ENCODE results near the gene CRABP1. TPM values are rescaled to one million over a fixed set of nuclear protein-coding genes. Genes with fewer than 3 reads are reported as not detected.

CRABP1 gene
- total RNA-seq, 3 donors from 2014 or later (not counting 1 experiment from before 2014, with no cell fraction given) = not detected

GRCh38 chr15:78321786-78322185 is 18.4 kb upstream of the CRABP1 start:
- Mint-ChIP-seq H3K27me3 (ENCODE audit: low read depth in 2 of 2) (peaks cover 0 to 8% of the 10 kb centered on the region in 2 donors), H3K4me1 (no peaks in the 10 kb centered on the region)
- no peak for ATAC-seq

GRCh38 chr15:78322243-78322642 is 17.9 kb upstream of the CRABP1 start:
- H3K27me3 ChIP-seq (ENCODE audit: control insufficient read depth, insufficient read depth, low read length) = no peaks in the 10 kb centered on the region
- no peaks in the 10 kb centered on the region for H3K36me3 Mint-ChIP-seq
- no peak overlapping the region for H3K27ac Mint-ChIP-seq
- no peaks in the 10 kb centered on the region for H3K36me3 ChIP-seq (ENCODE audit: control insufficient read depth, insufficient read depth, low read length)
- peaks cover 0 to 8% of the 10 kb centered on the region in 2 donors for H3K27me3 Mint-ChIP-seq (ENCODE audit: low read depth in 2 of 2)
- no peak for TF ChIP-seq CTCF (IDR thresholded peaks at IDR 0.05)
- no peak overlapping the region for H3K4me3 Mint-ChIP-seq
- H3K9me3 Mint-ChIP-seq = no peaks in the 10 kb centered on the region
- no peaks in the 10 kb centered on the region for H3K9me3 ChIP-seq (ENCODE audit: control insufficient read depth, insufficient read depth, low read length)
- DNase-seq (no peak), ATAC-seq (no peak)
- H3K4me1 Mint-ChIP-seq = no peaks in the 10 kb centered on the region
- H3K4me3 ChIP-seq (ENCODE audit: low read length) = no peak overlapping the region
- H3K4me1 ChIP-seq (ENCODE audit: control insufficient read depth, insufficient read depth, low read length) = no peaks in the 10 kb centered on the region
- H3K27ac ChIP-seq (ENCODE audit: low read length) = no peak overlapping the region
- intact Hi-C loops (cut with micrococcal nuclease) = no loop called here
- WGBS (ENCODE audit: insufficient coverage) = 84% methylated on average over 15 of the region's 15 CpGs

More at GRCh38 chr15:78321786-78322185, 18.4 kb upstream of the CRABP1 start:
- TF ChIP-seq CTCF (IDR thresholded peaks at IDR 0.05) = no peak
- H3K27ac Mint-ChIP-seq = no peak overlapping the region
- DNase-seq = no peak
- H3K9me3 Mint-ChIP-seq = no peaks in the 10 kb centered on the region
- no peaks in the 10 kb centered on the region for H3K36me3 Mint-ChIP-seq
- 88% methylated on average over 4 of the region's 4 CpGs for WGBS (ENCODE audit: insufficient coverage)
- no peaks in the 10 kb centered on the region for H3K36me3 ChIP-seq (ENCODE audit: control insufficient read depth, insufficient read depth, low read length)
- H3K4me3 ChIP-seq (ENCODE audit: low read length) = no peak overlapping the region
- H3K9me3 ChIP-seq (ENCODE audit: control insufficient read depth, insufficient read depth, low read length) = no peaks in the 10 kb centered on the region
- no peaks in the 10 kb centered on the region for H3K27me3 ChIP-seq (ENCODE audit: control insufficient read depth, insufficient read depth, low read length)
- no peak overlapping the region for H3K4me3 Mint-ChIP-seq
- no peak overlapping the region for H3K27ac ChIP-seq (ENCODE audit: low read length)
- intact Hi-C loops (cut with micrococcal nuclease) = no loop called here
- no peaks in the 10 kb centered on the region for H3K4me1 ChIP-seq (ENCODE audit: control insufficient read depth, insufficient read depth, low read length)

GRCh38 chr15:78322724-78323521 is 17.2 kb upstream of the CRABP1 start:
- Histone ChIP-seq H3K36me3 (ENCODE audit: control insufficient read depth, insufficient read depth, low read length) (no peaks in the 10 kb centered on the region), H3K27me3 (ENCODE audit: control insufficient read depth, insufficient read depth, low read length) (no peaks in the 10 kb centered on the region), H3K27ac (ENCODE audit: low read length) (no peak overlapping the region), H3K4me1 (ENCODE audit: control insufficient read depth, insufficient read depth, low read length) (no peaks in the 10 kb centered on the region), H3K9me3 (ENCODE audit: control insufficient read depth, insufficient read depth, low read length) (no peaks in the 10 kb centered on the region), H3K4me3 (ENCODE audit: low read length) (no peak overlapping the region)
- no peaks in the 10 kb centered on the region for H3K9me3 Mint-ChIP-seq
- H3K27ac Mint-ChIP-seq = no peak overlapping the region
- intact Hi-C loops (cut with micrococcal nuclease) = no loop called here
- peaks cover 0 to 8% of the 10 kb centered on the region in 2 donors for H3K27me3 Mint-ChIP-seq (ENCODE audit: low read depth in 2 of 2)
- WGBS (ENCODE audit: insufficient coverage) = 73% methylated on average over 19 of the region's 19 CpGs
- no peak overlapping the region for H3K4me3 Mint-ChIP-seq
- ATAC-seq = no peak
- H3K4me1 Mint-ChIP-seq = no peaks in the 10 kb centered on the region
- no peak for DNase-seq
- no peak for TF ChIP-seq CTCF (IDR thresholded peaks at IDR 0.05)
- H3K36me3 Mint-ChIP-seq = no peaks in the 10 kb centered on the region

GRCh38 chr15:78323693-78324092 is 16.5 kb upstream of the CRABP1 start:
- Mint-ChIP-seq H3K36me3 (no peaks in the 10 kb centered on the region), H3K27ac (no peak overlapping the region), H3K9me3 (no peaks in the 10 kb centered on the region), H3K27me3 (ENCODE audit: low read depth in 2 of 2) (peaks cover 0 to 8% of the 10 kb centered on the region in 2 donors), H3K4me3 (no peak overlapping the region), H3K4me1 (no peaks in the 10 kb centered on the region)
- Histone ChIP-seq H3K9me3 (ENCODE audit: control insufficient read depth, insufficient read depth, low read length) (no peaks in the 10 kb centered on the region), H3K27ac (ENCODE audit: low read length) (no peak overlapping the region), H3K4me3 (ENCODE audit: low read length) (no peak overlapping the region), H3K36me3 (ENCODE audit: control insufficient read depth, insufficient read depth, low read length) (no peaks in the 10 kb centered on the region), H3K4me1 (ENCODE audit: control insufficient read depth, insufficient read depth, low read length) (no peaks in the 10 kb centered on the region), H3K27me3 (ENCODE audit: control insufficient read depth, insufficient read depth, low read length) (no peaks in the 10 kb centered on the region)
- WGBS (ENCODE audit: insufficient coverage) = 73% methylated on average over 7 of the region's 7 CpGs
- intact Hi-C loops (cut with micrococcal nuclease) = no loop called here
- ATAC-seq = no peak
- no peak for DNase-seq
- TF ChIP-seq CTCF (IDR thresholded peaks at IDR 0.05) = no peak
